H1 (cell line): Measurements from ENCODE around the gene RHBDF2. TPM values are rescaled to one million over a fixed set of nuclear protein-coding genes. Genes with fewer than 3 reads are reported as not detected.

Experiments
- CEBPB ChIP-seq: IDR thresholded peaks from 2 replicates; pipeline ENCODE4 v1.6.1; 2012; ENCODE audit warnings: low read depth, low read length
- EZH2 ChIP-seq: fragments of 200-600 bp; sonication (generic); IDR thresholded peaks from 2 replicates; pipeline ENCODE4 v1.7.1; 2012; ENCODE audit warnings: low read depth, mild to moderate bottlenecking, moderate library complexity, low read length, inconsistent platforms; ENCODE audit not compliant: severe bottlenecking
- GABPA ChIP-seq: IDR thresholded peaks from 2 replicates; pipeline ENCODE4 v1.6.1; 2011; ENCODE audit warnings: mild to moderate bottlenecking, low read length, moderate library complexity, borderline replicate concordance; ENCODE audit not compliant: insufficient read depth
- JUN ChIP-seq: IDR thresholded peaks from 2 replicates; pipeline ENCODE4 v1.6.1; 2011; ENCODE audit warnings: low read depth, mild to moderate bottlenecking, improper control_type of control experiment, low read length
- SRF ChIP-seq: IDR thresholded peaks from 2 replicates; pipeline ENCODE4 v1.6.1; 2011; ENCODE audit warnings: mild to moderate bottlenecking, low read depth, low read length, moderate library complexity
- TBP ChIP-seq: IDR thresholded peaks from 2 replicates; pipeline ENCODE4 v1.6.1; 2011; ENCODE audit warnings: low read depth, low read length, improper control_type of control experiment
- polyA plus RNA-seq, 7 experiments: library from polyadenylated mRNA; depleted of rRNA in 3 of 7; stranded (reverse) in 5 of 7; unstranded in 2 of 7; fragments of >200 nt in 5 of 7; fragments of 200-250 nt in 2 of 7; gene quantifications; 1 replicate in 5 of 7; 2 replicates in 1 of 7; 4 replicates in 1 of 7; pipeline versions ENCODE4 v1.2.1 to v1.2.3, GENCODE V29; 2011 to 2013; ENCODE audit warnings: missing spikeins in 2 of 7, mixed read lengths in 2 of 7
- total RNA-seq: library from RNA; stranded (reverse); fragmentation: NEBNext Ultra II Directional; extraction: Animal tissue kit (Norgen Biotek cat#: 25700); gene quantifications from 2 replicates; pipeline ENCODE4 v1.2.1, GENCODE V29; 2021
- TF ChIP-seq, protein P1 (sequence below): fragments of 300-600 bp; sonication (generic); IDR thresholded peaks from 2 replicates; pipeline ENCODE4 v1.7.1; 2012; ENCODE audit warnings: low read length, moderate library complexity, mild to moderate bottlenecking, inconsistent platforms; ENCODE audit not compliant: insufficient replicate concordance
- TF ChIP-seq, protein P2 (sequence below), 3 experiments: IDR thresholded peaks; 1 replicate in 2 of 3; 2 replicates in 1 of 3; pipeline versions ENCODE4 v1.5.1 to v1.6.1; 2011; ENCODE audit warnings: low read length in 3 of 3, mild to moderate bottlenecking in 3 of 3, inconsistent platforms in 2 of 3, low read depth in 1 of 3, moderate library complexity in 1 of 3; ENCODE audit not compliant: insufficient read depth in 1 of 3; ENCODE audit errors: control extremely low read depth in 1 of 3

RHBDF2 gene
- total and polyA plus RNA-seq, 2 of the 8 experiments (the other 6 are each of a cell fraction or from before 2014, with no cell fraction given) = 21.2 to 25.9 TPM

DNA sequence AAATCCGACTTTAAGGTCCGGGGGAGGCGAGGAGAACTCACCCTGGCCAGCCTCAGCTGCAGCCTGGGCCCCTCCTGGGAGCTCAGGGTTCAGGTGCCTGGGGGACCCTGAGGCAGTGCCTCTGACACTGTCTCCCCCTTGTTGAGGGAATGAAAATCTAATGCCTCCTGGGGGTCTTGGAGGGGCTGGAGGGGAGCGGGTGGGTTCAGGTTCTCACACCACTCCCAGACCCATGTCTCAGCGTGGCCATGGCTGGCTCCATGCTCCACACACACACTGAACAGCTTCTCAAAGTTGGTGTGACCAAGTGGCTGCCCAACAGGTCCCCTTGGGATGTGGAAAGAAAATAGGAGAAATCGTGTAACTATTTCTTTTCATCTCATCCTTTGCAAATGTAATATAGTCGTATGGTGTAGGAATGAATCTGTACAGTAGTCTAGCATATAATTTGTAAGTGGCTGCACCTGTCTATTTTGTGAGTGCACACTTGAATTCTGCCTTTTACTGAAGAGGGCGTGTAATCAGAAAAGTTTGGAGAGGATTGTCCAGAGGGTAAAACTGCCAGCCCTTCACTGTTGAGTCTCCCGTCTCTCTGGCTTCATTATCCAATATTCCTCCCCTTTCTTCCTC is 37.8 kb upstream of the RHBDF2 start (continued):
- TF ChIP-seq, protein P1, sequence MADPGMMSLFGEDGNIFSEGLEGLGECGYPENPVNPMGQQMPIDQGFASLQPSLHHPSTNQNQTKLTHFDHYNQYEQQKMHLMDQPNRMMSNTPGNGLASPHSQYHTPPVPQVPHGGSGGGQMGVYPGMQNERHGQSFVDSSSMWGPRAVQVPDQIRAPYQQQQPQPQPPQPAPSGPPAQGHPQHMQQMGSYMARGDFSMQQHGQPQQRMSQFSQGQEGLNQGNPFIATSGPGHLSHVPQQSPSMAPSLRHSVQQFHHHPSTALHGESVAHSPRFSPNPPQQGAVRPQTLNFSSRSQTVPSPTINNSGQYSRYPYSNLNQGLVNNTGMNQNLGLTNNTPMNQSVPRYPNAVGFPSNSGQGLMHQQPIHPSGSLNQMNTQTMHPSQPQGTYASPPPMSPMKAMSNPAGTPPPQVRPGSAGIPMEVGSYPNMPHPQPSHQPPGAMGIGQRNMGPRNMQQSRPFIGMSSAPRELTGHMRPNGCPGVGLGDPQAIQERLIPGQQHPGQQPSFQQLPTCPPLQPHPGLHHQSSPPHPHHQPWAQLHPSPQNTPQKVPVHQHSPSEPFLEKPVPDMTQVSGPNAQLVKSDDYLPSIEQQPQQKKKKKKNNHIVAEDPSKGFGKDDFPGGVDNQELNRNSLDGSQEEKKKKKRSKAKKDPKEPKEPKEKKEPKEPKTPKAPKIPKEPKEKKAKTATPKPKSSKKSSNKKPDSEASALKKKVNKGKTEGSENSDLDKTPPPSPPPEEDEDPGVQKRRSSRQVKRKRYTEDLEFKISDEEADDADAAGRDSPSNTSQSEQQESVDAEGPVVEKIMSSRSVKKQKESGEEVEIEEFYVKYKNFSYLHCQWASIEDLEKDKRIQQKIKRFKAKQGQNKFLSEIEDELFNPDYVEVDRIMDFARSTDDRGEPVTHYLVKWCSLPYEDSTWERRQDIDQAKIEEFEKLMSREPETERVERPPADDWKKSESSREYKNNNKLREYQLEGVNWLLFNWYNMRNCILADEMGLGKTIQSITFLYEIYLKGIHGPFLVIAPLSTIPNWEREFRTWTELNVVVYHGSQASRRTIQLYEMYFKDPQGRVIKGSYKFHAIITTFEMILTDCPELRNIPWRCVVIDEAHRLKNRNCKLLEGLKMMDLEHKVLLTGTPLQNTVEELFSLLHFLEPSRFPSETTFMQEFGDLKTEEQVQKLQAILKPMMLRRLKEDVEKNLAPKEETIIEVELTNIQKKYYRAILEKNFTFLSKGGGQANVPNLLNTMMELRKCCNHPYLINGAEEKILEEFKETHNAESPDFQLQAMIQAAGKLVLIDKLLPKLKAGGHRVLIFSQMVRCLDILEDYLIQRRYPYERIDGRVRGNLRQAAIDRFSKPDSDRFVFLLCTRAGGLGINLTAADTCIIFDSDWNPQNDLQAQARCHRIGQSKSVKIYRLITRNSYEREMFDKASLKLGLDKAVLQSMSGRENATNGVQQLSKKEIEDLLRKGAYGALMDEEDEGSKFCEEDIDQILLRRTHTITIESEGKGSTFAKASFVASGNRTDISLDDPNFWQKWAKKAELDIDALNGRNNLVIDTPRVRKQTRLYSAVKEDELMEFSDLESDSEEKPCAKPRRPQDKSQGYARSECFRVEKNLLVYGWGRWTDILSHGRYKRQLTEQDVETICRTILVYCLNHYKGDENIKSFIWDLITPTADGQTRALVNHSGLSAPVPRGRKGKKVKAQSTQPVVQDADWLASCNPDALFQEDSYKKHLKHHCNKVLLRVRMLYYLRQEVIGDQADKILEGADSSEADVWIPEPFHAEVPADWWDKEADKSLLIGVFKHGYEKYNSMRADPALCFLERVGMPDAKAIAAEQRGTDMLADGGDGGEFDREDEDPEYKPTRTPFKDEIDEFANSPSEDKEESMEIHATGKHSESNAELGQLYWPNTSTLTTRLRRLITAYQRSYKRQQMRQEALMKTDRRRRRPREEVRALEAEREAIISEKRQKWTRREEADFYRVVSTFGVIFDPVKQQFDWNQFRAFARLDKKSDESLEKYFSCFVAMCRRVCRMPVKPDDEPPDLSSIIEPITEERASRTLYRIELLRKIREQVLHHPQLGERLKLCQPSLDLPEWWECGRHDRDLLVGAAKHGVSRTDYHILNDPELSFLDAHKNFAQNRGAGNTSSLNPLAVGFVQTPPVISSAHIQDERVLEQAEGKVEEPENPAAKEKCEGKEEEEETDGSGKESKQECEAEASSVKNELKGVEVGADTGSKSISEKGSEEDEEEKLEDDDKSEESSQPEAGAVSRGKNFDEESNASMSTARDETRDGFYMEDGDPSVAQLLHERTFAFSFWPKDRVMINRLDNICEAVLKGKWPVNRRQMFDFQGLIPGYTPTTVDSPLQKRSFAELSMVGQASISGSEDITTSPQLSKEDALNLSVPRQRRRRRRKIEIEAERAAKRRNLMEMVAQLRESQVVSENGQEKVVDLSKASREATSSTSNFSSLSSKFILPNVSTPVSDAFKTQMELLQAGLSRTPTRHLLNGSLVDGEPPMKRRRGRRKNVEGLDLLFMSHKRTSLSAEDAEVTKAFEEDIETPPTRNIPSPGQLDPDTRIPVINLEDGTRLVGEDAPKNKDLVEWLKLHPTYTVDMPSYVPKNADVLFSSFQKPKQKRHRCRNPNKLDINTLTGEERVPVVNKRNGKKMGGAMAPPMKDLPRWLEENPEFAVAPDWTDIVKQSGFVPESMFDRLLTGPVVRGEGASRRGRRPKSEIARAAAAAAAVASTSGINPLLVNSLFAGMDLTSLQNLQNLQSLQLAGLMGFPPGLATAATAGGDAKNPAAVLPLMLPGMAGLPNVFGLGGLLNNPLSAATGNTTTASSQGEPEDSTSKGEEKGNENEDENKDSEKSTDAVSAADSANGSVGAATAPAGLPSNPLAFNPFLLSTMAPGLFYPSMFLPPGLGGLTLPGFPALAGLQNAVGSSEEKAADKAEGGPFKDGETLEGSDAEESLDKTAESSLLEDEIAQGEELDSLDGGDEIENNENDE = no peak
- no peak for TF ChIP-seq GABPA
- TF ChIP-seq SRF = no peak
- TF ChIP-seq JUN = no peak
- TF ChIP-seq CEBPB = no peak
- TF ChIP-seq, protein P2, sequence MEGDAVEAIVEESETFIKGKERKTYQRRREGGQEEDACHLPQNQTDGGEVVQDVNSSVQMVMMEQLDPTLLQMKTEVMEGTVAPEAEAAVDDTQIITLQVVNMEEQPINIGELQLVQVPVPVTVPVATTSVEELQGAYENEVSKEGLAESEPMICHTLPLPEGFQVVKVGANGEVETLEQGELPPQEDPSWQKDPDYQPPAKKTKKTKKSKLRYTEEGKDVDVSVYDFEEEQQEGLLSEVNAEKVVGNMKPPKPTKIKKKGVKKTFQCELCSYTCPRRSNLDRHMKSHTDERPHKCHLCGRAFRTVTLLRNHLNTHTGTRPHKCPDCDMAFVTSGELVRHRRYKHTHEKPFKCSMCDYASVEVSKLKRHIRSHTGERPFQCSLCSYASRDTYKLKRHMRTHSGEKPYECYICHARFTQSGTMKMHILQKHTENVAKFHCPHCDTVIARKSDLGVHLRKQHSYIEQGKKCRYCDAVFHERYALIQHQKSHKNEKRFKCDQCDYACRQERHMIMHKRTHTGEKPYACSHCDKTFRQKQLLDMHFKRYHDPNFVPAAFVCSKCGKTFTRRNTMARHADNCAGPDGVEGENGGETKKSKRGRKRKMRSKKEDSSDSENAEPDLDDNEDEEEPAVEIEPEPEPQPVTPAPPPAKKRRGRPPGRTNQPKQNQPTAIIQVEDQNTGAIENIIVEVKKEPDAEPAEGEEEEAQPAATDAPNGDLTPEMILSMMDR (IDR thresholded peaks at IDR 0.05; ENCODE audit: control extremely low read depth in 1 of 3, insufficient read depth in 1 of 3, low read depth in 1 of 3, low read length in 3 of 3) = no peak
- TF ChIP-seq TBP = no peak
- TF ChIP-seq EZH2 = no peak
